Amygdala (tissue), 56 donors: ENCODE results near the gene ARHGAP15.

Experiments
- DNase-seq, 56 donors: peaks; one replicate each; lab custom pipeline; 2025; lab: John Stamatoyannopoulos, UW

Gene ARHGAP15

GRCh38 chr2:143433840-143434239, 304.6 kb downstream of the ARHGAP15 start:
- no peak for DNase-seq

DNA sequence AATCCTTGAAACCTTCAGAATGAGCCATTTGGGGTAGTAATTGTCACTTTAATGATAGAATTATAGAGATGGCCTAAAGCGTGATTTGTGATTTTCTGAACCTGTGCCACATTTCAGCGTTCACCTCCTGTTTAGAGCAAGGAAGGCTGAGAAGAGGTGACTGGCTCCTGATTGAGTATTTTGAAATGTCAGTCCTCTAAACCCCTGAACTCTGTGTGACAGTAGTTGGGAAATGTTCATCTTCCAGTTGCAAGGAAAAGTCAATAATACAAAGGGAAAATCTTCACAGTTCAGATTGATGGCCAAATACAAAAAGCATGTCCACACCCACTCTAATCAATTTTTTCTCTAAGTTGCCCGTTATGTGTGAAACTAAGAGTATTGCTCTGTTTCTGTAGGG, 305.2 kb downstream of the ARHGAP15 start:
- DNase-seq, result no peak

GRCh38 chr2:143435131-143435530, 305.9 kb downstream of the ARHGAP15 start:
- DNase-seq, result no peak

DNA sequence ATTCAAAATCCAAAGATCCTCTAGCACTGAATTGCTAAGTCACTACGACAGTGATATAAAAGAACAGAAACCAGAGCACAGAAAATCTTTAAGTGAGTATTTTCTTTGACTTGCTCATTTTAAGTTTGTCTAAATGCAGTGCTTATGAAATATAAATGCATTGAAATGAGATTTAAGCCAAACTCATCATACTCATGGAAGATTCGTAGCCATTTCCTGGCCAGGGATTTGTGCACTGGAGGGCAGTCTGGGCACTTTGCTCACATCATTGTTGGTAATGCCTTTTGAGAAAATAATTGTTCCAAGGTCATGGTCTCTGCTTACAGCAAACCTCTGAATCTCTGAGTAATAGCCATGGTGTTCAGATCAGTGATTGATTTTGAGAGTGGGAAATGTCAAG, 307.7 kb downstream of the ARHGAP15 start:
- no peak for DNase-seq

- no peak for DNase-seq
Measured at GRCh38 chr2:143440411-143441012, 311.3 kb downstream of the ARHGAP15 start.

GRCh38 chr2:143442193-143442592, 313.0 kb downstream of the ARHGAP15 start:
- no peak for DNase-seq

DNA sequence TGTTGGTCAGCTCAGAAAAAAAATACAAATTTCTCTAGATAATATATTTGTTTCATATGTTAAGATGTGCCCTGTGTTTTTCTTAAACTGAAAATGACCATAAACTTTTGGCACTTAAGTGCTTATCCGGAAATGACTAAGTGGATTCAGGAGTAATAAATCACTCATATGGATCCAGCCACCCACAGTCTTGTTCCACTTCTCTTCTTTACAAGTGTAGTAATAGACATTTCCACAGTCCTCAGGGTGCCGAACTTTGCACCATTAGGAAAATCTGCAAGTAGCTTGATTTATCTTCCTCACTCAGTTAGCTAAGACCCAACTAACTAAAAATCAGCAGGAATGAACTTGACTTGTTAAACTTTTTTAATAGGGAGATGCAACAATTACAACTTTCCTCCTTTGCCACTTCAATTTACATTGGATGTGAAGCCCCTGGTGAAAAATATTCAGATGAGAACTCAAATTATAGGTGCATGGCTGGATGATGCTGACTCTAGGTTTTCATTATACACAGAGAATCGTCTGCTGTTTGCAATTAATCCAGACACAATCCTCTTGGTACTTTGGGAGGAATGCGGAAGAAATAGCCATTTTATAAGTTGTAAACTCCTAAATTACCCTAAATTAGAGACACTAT, 322.5 kb downstream of the ARHGAP15 start:
- DNase-seq, result no peak

DNA sequence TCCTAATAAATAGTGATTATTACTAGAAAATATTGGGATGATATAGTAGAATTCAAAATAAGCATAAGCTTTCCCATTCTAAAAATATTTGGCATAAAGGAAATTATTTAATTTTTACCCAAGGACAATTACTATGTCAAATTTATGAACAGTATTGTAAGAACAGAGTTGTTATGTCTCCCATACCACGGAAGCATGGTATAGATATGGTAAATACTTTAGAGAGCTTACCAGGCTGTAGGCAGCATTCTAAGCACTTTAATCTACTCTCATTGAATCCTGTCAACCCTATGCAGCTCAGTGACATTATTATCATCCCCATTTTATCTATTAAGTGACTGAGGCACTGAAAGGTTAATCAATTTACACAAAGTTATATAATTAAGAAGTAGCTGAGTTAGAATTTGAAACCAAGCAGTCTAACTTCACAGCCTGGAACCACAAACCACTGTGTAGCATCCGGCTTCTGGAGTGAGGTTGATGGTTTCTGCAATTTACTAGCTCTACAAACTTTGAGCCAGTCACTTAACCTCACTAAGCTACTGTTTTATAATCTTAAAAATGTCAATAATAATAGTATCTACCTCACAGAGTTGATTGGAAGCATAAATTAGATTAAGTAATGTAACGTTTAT, 323.7 kb downstream of the ARHGAP15 start:
- no peak for DNase-seq

- no peak for DNase-seq
Measured at GRCh38 chr2:143453981-143454511, 324.8 kb downstream of the ARHGAP15 start.

DNA sequence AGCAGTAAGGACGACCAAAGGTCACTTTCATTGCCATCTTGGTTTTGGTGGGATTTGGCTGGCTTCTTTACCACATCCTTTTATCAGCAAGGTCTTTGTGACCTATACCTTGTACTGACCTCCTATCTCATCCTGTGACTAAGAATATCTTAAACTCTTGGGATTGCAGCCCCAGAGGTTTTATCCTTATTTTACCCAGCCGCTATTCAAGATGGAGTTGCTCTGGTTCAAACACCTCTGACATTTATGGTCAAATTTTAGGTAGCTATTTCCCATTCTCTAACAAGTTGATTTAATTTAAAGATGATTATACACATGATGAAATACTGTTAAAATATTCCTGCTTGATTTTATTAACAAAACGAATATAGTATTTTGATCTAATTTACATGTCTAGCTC, 326.1 kb downstream of the ARHGAP15 start:
- DNase-seq, result no peak

- no peak for DNase-seq
Measured at GRCh38 chr2:143458258-143459190, 329.3 kb downstream of the ARHGAP15 start.

DNA sequence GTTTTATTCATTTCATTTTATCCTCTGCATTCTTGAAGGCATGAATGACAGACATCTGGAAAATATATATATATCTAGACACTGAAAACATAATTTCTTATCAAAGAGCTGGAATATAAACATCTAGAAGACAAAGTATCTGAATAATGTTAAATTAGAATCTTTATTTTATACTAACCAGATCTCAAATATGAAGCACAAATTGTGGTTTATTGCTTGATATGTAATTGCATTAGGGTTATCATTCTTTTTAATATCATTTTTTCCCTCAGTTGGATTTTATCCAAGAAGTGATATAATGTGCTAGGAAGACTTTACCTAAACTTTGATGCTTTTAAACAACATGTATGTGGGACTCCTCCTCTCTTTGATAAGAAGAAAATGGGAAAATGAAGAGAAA, 331.2 kb downstream of the ARHGAP15 start:
- no peak for DNase-seq

DNA sequence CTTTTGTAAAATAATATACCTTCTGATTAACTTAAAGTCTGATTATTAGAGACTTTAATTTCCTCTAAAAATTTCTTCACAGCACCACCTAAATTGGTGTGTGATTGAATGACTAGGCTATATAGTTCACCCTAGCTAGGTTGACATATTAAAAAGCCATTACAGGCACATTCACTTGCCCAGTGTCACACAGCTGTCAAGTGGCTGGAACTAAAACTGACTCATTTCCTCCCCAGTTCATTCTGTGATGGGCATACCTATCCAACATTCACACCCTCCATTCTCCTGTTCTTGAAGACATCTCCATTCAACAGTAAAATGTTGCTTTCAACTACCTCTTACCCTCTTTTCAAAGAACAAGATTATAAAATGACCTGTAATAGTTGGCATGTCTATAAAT, 334.5 kb downstream of the ARHGAP15 start:
- no peak for DNase-seq

DNA sequence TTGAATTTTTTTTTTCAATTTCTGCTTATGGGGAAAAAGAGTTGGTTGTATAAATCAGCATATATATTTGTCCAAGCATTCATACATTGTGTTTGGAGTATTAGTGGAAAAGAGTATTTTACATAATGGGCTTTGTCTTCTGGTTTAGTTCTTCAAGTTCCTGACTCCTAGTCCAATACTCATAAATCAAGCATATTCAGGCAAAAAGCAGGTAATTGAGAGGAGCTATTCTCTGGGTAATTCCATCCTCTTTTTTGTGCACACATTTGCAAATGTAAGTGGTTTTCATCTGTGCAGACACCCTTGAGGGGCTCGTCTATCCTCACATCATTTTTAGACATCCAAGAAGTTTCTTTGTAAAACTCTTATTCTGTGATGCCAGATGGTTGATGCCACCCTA, 337.2 kb downstream of the ARHGAP15 start:
- no peak for DNase-seq

- no peak for DNase-seq
Measured at GRCh38 chr2:143467011-143467410, 337.8 kb downstream of the ARHGAP15 start.

DNA sequence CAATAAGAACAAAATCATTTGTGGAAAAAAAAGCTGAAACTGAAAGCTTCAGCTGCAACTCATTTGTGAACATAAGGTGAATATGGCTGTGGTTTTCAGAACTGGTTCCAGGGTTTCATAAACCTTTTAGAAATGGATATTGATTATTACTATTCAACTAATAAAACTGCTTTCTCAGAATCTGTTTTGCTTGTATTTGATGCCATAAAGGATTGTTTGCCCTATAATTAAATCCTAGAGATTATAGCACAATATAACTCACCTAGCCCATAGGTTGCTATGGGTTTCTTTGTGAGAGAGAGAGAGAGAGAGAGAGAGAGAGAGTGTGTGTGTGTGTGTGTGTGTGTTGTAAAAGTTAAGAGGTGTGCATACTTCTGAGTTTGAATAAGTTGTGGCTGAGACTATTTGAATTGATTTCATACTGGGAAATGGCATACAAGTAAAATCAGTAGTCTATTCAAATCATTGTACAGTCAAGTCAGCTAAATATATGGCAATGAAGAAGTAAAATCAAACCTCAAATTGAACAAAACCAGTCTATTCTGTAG, 339.2 kb downstream of the ARHGAP15 start:
- DNase-seq, result no peak

GRCh38 chr2:143469323-143469722, 340.1 kb downstream of the ARHGAP15 start:
- DNase-seq, result no peak

DNA sequence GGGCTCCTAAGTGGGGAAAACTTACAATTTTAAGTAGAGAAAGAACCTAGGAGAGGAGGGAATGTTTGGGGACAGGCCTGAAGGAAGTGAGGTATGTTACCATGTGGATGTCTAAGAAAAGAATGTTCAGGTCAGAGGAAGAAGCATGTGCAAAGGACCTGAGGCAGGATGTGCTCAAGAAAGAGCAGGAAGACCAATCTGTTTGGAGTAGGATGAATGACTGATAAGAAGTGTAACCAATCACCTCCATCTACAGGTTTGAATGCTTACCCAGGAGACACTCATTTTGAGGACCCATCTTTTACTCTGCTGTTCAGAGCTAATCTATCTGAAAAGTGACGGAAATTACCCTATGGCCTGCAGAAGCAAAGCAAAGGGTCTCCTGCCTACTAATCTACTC, 342.3 kb downstream of the ARHGAP15 start:
- no peak for DNase-seq

DNA sequence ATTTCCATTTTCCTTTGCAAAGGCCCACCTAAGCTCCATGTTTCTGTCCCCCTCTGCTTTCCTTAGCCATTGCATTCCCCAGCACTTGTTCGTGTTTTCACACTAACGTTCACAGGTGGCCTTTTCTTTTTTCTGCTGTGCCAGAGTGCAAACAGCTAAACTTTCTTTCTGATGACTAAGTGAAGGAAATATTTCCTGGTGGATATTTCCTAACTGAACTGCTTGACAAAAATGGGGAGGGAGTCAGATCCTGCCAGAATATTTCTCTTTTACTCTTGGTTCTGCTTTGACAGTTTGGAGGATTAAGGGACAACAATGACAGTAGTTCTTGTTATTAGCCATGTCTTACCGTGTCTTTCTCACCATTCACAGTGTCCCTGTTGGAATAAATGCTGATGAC, 344.0 kb downstream of the ARHGAP15 start:
- DNase-seq, result no peak

GRCh38 chr2:143473820-143474219, 344.6 kb downstream of the ARHGAP15 start:
- DNase-seq, result no peak

DNA sequence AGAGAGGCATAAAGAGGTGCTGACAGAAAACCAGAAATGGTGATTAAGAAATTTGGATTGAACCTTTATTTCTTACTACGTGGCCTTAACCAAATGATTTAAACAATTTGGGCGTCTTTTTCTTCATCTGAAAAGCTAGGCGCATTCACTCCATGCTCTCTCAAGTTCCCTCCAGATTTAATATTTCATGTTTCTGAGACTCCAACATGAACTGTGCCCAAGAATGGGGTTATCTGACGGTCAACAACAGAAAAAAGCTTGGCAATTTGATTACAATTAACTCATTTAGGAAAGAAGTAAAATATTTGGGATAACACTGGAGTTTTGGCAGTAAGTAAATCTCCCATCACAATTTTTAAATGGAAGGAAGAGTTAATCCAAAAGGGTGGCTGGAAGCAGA, 345.4 kb downstream of the ARHGAP15 start:
- no peak for DNase-seq
